WTC11 (cell line): ENCODE results near the gene KLHL29. TPM values are rescaled to one million over a fixed set of nuclear protein-coding genes. Genes with fewer than 3 reads are reported as not detected.

Experiments
- ATAC-seq: fragments of 200-7000 bp; cut with Tn5 transposase; 2 replicates; pipeline ENCODE4 v1.10.0; 2021; ENCODE audit warnings: mild to moderate bottlenecking, moderate library complexity
- CTCF ChIA-PET: fragments of 300-600 bp; sonication (Branson Sonifier 250); formaldehyde crosslinking; loops from one replicate; lab custom pipeline; 2021; ENCODE audit warnings: antibody characterized with exemption; lab: Charles Lee
- POLR2A ChIA-PET: fragments of 350-600 bp; sonication (Branson Sonifier 250); formaldehyde crosslinking; loops from one replicate; lab custom pipeline; 2021; ENCODE audit warnings: antibody characterized with exemption; lab: Charles Lee
- DNase-seq: peaks from one replicate; pipeline ENCODE4 v3.0.0; 2021; ENCODE audit warnings: low spot score
- H3K27ac Mint-ChIP-seq: 2 replicates; pipeline ENCODE4 v1.8.0; 2021; ENCODE audit warnings: mixed read lengths
- H3K27me3 Mint-ChIP-seq: 2 replicates; pipeline ENCODE4 v1.8.0; 2021; ENCODE audit warnings: low read depth, mild to moderate bottlenecking, moderate library complexity, mixed read lengths
- H3K36me3 Mint-ChIP-seq: 2 replicates; pipeline ENCODE4 v1.8.0; 2021; ENCODE audit warnings: mixed read lengths
- H3K4me1 Mint-ChIP-seq: 2 replicates; pipeline ENCODE4 v1.8.0; 2022; ENCODE audit warnings: mixed read lengths
- H3K4me3 Mint-ChIP-seq: 2 replicates; pipeline ENCODE4 v1.8.0; 2021; ENCODE audit warnings: mild to moderate bottlenecking, moderate library complexity, mixed read lengths
- H3K9me3 Mint-ChIP-seq: 2 replicates; pipeline ENCODE4 v1.8.0; 2021; ENCODE audit warnings: mixed read lengths
- ATF1 ChIP-seq: sonication (generic); formaldehyde crosslinking; IDR thresholded peaks from 2 replicates; pipeline ENCODE4 v1.8.1; 2023; ENCODE audit warnings: mild to moderate bottlenecking, moderate library complexity, missing genetic modification reagents
- EMX1 ChIP-seq: fragments of 250-450 bp; sonication (Bioruptor Pico); IDR thresholded peaks from 2 replicates; pipeline ENCODE4 v1.8.0; 2021; ENCODE audit warnings: mild to moderate bottlenecking
- ETV6 ChIP-seq: sonication (generic); formaldehyde crosslinking; IDR thresholded peaks from 2 replicates; pipeline ENCODE4 v1.8.1; 2022; ENCODE audit warnings: mild to moderate bottlenecking, missing genetic modification reagents
- FOXK1 ChIP-seq: sonication (generic); formaldehyde crosslinking; IDR thresholded peaks from 2 replicates; pipeline ENCODE4 v1.8.0; 2022; ENCODE audit warnings: mild to moderate bottlenecking, moderate library complexity, missing genetic modification reagents
- FOXP1 ChIP-seq: sonication (generic); formaldehyde crosslinking; IDR thresholded peaks from 2 replicates; pipeline ENCODE4 v1.8.0; 2022; ENCODE audit warnings: missing genetic modification reagents, mild to moderate bottlenecking, moderate library complexity, borderline replicate concordance
- GABPB1 ChIP-seq: sonication (generic); formaldehyde crosslinking; IDR thresholded peaks from 2 replicates; pipeline ENCODE4 v1.8.1; 2023; ENCODE audit warnings: mild to moderate bottlenecking, missing genetic modification reagents
- GRHL2 ChIP-seq: fragments of 250-450 bp; sonication (Bioruptor Pico); IDR thresholded peaks from 2 replicates; pipeline ENCODE4 v1.8.0; 2022; ENCODE audit warnings: mild to moderate bottlenecking, moderate library complexity; ENCODE audit not compliant: insufficient replicate concordance, severe bottlenecking
- JUN ChIP-seq: sonication (generic); formaldehyde crosslinking; IDR thresholded peaks from 2 replicates; pipeline ENCODE4 v1.8.0; 2023; ENCODE audit warnings: mild to moderate bottlenecking, missing genetic modification reagents
- NR3C1 ChIP-seq: sonication (generic); formaldehyde crosslinking; conservative IDR thresholded peaks from 2 replicates; pipeline ENCODE4 v1.8.1; 2023; ENCODE audit warnings: low read depth, mild to moderate bottlenecking, missing genetic modification reagents
- SMAD3 ChIP-seq: sonication (generic); formaldehyde crosslinking; IDR thresholded peaks from 2 replicates; pipeline ENCODE4 v1.8.0; 2022; ENCODE audit warnings: missing genetic modification reagents, mild to moderate bottlenecking, borderline replicate concordance
- TEAD1 ChIP-seq: sonication (generic); formaldehyde crosslinking; IDR thresholded peaks from 2 replicates; pipeline ENCODE4 v1.8.0; 2022; ENCODE audit warnings: mild to moderate bottlenecking, missing genetic modification reagents
- ZNF416 ChIP-seq: fragments of 250-450 bp; sonication (Bioruptor Pico); IDR thresholded peaks from 2 replicates; pipeline ENCODE4 v1.9.0; 2021; ENCODE audit warnings: mild to moderate bottlenecking, inconsistent platforms
- total RNA-seq: library from RNA; stranded (reverse); gene quantifications from 3 replicates; pipeline ENCODE4 v1.2.3, GENCODE V29; 2021
- TF ChIP-seq, protein P1 (sequence below): fragments of 250-450 bp; sonication (Bioruptor Pico); IDR thresholded peaks from 2 replicates; pipeline ENCODE4 v1.9.0; 2021; ENCODE audit warnings: mild to moderate bottlenecking
- TF ChIP-seq, protein P2 (sequence below): fragments of 250-450 bp; sonication (Bioruptor Pico); IDR thresholded peaks from 2 replicates; pipeline ENCODE4 v2.1.2; 2022; ENCODE audit warnings: mild to moderate bottlenecking, moderate library complexity
- TF ChIP-seq, protein P3 (sequence below): sonication (generic); formaldehyde crosslinking; IDR thresholded peaks from 2 replicates; pipeline ENCODE4 v1.8.0; 2022; ENCODE audit warnings: mild to moderate bottlenecking, missing genetic modification reagents
- TF ChIP-seq, protein P4 (sequence below): sonication (generic); formaldehyde crosslinking; IDR thresholded peaks from 2 replicates; pipeline ENCODE4 v1.8.1; 2023; ENCODE audit warnings: mild to moderate bottlenecking, missing genetic modification reagents
- TF ChIP-seq, protein P5 (sequence below): sonication (generic); formaldehyde crosslinking; IDR thresholded peaks from 2 replicates; pipeline ENCODE4 v1.8.1; 2022; ENCODE audit warnings: mild to moderate bottlenecking, missing genetic modification reagents, moderate library complexity, borderline replicate concordance
- TF ChIP-seq, protein P6 (sequence below): sonication (generic); formaldehyde crosslinking; IDR thresholded peaks from 2 replicates; pipeline ENCODE4 v1.8.0; 2022; ENCODE audit warnings: mild to moderate bottlenecking, missing genetic modification reagents
- TF ChIP-seq, protein P7 (sequence below): sonication (generic); formaldehyde crosslinking; IDR thresholded peaks from 2 replicates; pipeline ENCODE4 v1.8.1; 2022; ENCODE audit warnings: low read depth, missing genetic modification reagents, borderline replicate concordance
- TF ChIP-seq, protein P8 (sequence below): sonication (generic); formaldehyde crosslinking; IDR thresholded peaks from 2 replicates; pipeline ENCODE4 v1.8.0; 2023; ENCODE audit warnings: missing genetic modification reagents

KLHL29 gene
- total RNA-seq, 1 experiment from 2014 or later: 7.1 TPM

DNA sequence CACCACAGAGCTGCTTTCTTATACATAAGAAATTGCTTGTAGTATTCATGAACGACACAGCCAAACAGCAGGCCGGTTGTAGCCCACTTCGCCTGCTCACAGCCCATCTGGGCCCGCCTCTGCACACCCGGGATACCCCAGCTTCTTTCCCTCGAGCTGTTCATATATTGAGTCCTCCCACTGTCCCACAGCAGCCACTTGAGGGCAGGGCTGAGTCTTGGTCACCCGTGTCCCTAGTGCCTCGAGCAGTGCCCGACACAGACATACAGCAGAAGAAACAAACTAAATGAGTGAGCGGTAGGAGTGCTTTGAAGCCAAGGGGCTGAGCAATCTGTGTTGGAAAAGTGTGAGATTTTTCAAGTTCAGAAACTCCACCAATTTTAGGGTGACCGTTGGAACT is 251.4 kb downstream of the KLHL29 start (continued):
- TF ChIP-seq, protein P1, sequence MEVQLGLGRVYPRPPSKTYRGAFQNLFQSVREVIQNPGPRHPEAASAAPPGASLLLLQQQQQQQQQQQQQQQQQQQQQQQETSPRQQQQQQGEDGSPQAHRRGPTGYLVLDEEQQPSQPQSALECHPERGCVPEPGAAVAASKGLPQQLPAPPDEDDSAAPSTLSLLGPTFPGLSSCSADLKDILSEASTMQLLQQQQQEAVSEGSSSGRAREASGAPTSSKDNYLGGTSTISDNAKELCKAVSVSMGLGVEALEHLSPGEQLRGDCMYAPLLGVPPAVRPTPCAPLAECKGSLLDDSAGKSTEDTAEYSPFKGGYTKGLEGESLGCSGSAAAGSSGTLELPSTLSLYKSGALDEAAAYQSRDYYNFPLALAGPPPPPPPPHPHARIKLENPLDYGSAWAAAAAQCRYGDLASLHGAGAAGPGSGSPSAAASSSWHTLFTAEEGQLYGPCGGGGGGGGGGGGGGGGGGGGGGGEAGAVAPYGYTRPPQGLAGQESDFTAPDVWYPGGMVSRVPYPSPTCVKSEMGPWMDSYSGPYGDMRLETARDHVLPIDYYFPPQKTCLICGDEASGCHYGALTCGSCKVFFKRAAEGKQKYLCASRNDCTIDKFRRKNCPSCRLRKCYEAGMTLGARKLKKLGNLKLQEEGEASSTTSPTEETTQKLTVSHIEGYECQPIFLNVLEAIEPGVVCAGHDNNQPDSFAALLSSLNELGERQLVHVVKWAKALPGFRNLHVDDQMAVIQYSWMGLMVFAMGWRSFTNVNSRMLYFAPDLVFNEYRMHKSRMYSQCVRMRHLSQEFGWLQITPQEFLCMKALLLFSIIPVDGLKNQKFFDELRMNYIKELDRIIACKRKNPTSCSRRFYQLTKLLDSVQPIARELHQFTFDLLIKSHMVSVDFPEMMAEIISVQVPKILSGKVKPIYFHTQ (CRISPR knock-in tag): no peak

DNA sequence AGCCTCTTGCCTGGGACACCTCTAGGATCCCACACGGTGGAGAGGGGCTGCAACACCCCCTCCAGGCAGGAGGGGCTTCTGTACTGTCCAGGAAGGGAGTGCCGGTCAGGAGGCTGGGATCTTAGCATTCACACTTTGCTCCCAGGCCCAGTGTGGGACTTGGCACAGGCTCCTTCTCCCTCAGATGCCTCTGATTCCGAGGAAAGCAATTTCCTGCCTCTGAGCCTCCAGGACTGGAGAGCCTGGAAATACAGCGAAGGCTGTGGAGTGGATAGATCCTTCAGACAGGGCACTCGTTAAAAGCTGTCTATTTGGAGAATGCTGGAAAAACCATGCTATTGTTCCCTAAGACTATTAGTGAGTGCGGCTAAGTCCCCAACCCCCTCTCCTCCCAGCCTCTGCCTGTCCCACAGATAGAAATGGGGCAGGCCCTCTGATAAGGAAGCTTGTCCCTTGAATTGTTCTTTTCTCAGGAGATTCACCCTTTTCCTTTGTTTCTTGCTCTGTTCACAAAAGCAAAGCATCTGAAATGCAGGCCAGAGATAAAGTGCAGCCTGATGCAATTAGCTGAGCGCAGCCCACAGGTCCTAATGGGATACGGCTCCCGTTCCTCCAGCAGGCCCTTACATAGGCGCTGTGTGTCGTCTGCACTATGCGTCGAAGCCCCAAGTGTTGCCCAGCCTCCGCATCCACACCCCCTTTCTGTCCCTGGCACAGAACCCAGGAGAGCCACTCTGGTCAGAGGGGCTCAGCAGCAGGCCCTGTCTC is 252.2 kb downstream of the KLHL29 start:
- H3K4me3 Mint-ChIP-seq: no peak overlapping the region
- TF ChIP-seq, protein P2, sequence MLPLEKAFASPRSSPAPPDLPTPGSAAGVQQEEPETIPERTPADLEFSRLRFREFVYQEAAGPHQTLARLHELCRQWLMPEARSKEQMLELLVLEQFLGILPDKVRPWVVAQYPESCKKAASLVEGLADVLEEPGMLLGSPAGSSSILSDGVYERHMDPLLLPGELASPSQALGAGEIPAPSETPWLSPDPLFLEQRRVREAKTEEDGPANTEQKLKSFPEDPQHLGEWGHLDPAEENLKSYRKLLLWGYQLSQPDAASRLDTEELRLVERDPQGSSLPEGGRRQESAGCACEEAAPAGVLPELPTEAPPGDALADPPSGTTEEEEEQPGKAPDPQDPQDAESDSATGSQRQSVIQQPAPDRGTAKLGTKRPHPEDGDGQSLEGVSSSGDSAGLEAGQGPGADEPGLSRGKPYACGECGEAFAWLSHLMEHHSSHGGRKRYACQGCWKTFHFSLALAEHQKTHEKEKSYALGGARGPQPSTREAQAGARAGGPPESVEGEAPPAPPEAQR (CRISPR knock-in tag): no peak
- TF ChIP-seq, protein P3, sequence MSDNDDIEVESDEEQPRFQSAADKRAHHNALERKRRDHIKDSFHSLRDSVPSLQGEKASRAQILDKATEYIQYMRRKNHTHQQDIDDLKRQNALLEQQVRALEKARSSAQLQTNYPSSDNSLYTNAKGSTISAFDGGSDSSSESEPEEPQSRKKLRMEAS (CRISPR knock-in tag): no peak
- TF ChIP-seq ATF1 (CRISPR knock-in tag) (no peak), NR3C1 (CRISPR knock-in tag) (no peak), GRHL2 (no peak), JUN (CRISPR knock-in tag) (no peak), ETV6 (CRISPR knock-in tag) (no peak), GABPB1 (no peak), FOXK1 (no peak), ZNF416 (CRISPR knock-in tag) (no peak), SMAD3 (no peak), TEAD1 (no peak), FOXP1 (CRISPR knock-in tag) (no peak), EMX1 (CRISPR knock-in tag) (no peak)
- TF ChIP-seq, protein P4, sequence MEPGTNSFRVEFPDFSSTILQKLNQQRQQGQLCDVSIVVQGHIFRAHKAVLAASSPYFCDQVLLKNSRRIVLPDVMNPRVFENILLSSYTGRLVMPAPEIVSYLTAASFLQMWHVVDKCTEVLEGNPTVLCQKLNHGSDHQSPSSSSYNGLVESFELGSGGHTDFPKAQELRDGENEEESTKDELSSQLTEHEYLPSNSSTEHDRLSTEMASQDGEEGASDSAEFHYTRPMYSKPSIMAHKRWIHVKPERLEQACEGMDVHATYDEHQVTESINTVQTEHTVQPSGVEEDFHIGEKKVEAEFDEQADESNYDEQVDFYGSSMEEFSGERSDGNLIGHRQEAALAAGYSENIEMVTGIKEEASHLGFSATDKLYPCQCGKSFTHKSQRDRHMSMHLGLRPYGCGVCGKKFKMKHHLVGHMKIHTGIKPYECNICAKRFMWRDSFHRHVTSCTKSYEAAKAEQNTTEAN (CRISPR knock-in tag): no peak
- TF ChIP-seq, protein P5, sequence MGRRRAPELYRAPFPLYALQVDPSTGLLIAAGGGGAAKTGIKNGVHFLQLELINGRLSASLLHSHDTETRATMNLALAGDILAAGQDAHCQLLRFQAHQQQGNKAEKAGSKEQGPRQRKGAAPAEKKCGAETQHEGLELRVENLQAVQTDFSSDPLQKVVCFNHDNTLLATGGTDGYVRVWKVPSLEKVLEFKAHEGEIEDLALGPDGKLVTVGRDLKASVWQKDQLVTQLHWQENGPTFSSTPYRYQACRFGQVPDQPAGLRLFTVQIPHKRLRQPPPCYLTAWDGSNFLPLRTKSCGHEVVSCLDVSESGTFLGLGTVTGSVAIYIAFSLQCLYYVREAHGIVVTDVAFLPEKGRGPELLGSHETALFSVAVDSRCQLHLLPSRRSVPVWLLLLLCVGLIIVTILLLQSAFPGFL (CRISPR knock-in tag): no peak
- TF ChIP-seq, protein P6, sequence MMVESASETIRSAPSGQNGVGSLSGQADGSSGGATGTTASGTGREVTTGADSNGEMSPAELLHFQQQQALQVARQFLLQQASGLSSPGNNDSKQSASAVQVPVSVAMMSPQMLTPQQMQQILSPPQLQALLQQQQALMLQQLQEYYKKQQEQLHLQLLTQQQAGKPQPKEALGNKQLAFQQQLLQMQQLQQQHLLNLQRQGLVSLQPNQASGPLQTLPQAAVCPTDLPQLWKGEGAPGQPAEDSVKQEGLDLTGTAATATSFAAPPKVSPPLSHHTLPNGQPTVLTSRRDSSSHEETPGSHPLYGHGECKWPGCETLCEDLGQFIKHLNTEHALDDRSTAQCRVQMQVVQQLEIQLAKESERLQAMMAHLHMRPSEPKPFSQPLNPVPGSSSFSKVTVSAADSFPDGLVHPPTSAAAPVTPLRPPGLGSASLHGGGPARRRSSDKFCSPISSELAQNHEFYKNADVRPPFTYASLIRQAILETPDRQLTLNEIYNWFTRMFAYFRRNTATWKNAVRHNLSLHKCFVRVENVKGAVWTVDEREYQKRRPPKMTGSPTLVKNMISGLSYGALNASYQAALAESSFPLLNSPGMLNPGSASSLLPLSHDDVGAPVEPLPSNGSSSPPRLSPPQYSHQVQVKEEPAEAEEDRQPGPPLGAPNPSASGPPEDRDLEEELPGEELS (CRISPR knock-in tag): no peak
- TF ChIP-seq, protein P7, sequence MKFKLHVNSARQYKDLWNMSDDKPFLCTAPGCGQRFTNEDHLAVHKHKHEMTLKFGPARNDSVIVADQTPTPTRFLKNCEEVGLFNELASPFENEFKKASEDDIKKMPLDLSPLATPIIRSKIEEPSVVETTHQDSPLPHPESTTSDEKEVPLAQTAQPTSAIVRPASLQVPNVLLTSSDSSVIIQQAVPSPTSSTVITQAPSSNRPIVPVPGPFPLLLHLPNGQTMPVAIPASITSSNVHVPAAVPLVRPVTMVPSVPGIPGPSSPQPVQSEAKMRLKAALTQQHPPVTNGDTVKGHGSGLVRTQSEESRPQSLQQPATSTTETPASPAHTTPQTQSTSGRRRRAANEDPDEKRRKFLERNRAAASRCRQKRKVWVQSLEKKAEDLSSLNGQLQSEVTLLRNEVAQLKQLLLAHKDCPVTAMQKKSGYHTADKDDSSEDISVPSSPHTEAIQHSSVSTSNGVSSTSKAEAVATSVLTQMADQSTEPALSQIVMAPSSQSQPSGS: no peak
- TF ChIP-seq, protein P8, sequence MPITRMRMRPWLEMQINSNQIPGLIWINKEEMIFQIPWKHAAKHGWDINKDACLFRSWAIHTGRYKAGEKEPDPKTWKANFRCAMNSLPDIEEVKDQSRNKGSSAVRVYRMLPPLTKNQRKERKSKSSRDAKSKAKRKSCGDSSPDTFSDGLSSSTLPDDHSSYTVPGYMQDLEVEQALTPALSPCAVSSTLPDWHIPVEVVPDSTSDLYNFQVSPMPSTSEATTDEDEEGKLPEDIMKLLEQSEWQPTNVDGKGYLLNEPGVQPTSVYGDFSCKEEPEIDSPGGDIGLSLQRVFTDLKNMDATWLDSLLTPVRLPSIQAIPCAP (CRISPR knock-in tag): no peak
- TF ChIP-seq, all 79 proteins: peak for 0
- ATAC-seq: peak; percentile 29
- CTCF ChIA-PET: interaction anchor here (0.5 to 3.5 kb wide), 4 partner anchors 9 to 108 kb away, joined by 3 to 18 read pairs (median 4); no protein-coding TSS in a partner anchor
- DNase-seq: no peak
- H3K9me3 Mint-ChIP-seq: peaks cover 3% of the 10 kb centered on the region; the same call in 1 of the 2 replicates
- 0 out of 2 replicates have a peak, but pooled peaks cover 4% of the 10 kb centered on the region for H3K4me1 Mint-ChIP-seq
- no peaks in the 10 kb centered on the region for H3K27me3 Mint-ChIP-seq
- H3K27ac Mint-ChIP-seq: no peak overlapping the region
- peaks cover 3% of the 10 kb centered on the region; the same call in 1 of the 2 replicates for H3K36me3 Mint-ChIP-seq
- POLR2A ChIA-PET: no interaction called here
